Tibial nerve (tissue), 4 donors: Measurements from ENCODE around the gene PTBP3.
"Not testable (repeated sequence)": the region's sequence is repeated elsewhere in the genome, so short reads cannot be mapped to it uniquely, and the experiment has no call there.

ENCODE experiments used
- CTCF ChIP-seq, 5 experiments: fragments of 200-600 bp in 3 of 5; fragments of 450-650 bp in 2 of 5; sonication (generic) in 3 of 5; IDR thresholded peaks; one replicate each; pipeline ENCODE4 v1.5.1; 2016 to 2019; ENCODE audit warnings: antibody characterized with exemption in 5 of 5, mild to moderate bottlenecking in 3 of 5, moderate library complexity in 2 of 5
- EP300 ChIP-seq, 2 donors: sonication (generic); formaldehyde crosslinking; IDR thresholded peaks; one replicate each; pipeline ENCODE4 v1.6.1; 2017; ENCODE audit warnings: antibody characterized with exemption in 2 of 2, mild to moderate bottlenecking in 1 of 2

- not testable (repeated sequence) for TF ChIP-seq CTCF, EP300 (IDR thresholded peaks at IDR 0.05)
These were observed 143.1 kb downstream of the PTBP3 start for GRCh38 chr9:112190320-112190719.
